Trophoblast cell (in vitro differentiated cells and primary cell): ENCODE data around the gene DDX17. TPM values are rescaled to one million over a fixed set of nuclear protein-coding genes. Genes with fewer than 3 reads are reported as not detected.

ENCODE experiments used
- DNase-seq, 2 donors: peaks; one replicate each; pipeline ENCODE4 v3.0.0-alpha.2; 2016
- H2AFZ ChIP-seq: 2 replicates; pipeline ENCODE4 v1.6.1; 2013; ENCODE audit warnings: low read length, moderate library complexity, mild to moderate bottlenecking; ENCODE audit not compliant: insufficient read depth, poor library complexity
- H2AK5ac ChIP-seq: 2 replicates; pipeline ENCODE4 v1.6.1; 2013; ENCODE audit warnings: mild to moderate bottlenecking, low read length
- H2BK120ac ChIP-seq: 2 replicates; pipeline ENCODE4 v1.6.1; 2013; ENCODE audit warnings: low read length, mild to moderate bottlenecking, moderate library complexity; ENCODE audit not compliant: insufficient read depth, poor library complexity
- H2BK12ac ChIP-seq: 2 replicates; pipeline ENCODE4 v1.6.1; 2013; ENCODE audit warnings: mild to moderate bottlenecking, low read length, moderate library complexity
- H2BK5ac ChIP-seq: 2 replicates; pipeline ENCODE4 v1.6.1; 2013; ENCODE audit warnings: low read length, low read depth, moderate library complexity, mild to moderate bottlenecking; ENCODE audit not compliant: poor library complexity
- H3K14ac ChIP-seq: 2 replicates; pipeline ENCODE4 v1.6.1; 2013; ENCODE audit warnings: mild to moderate bottlenecking, low read length
- H3K18ac ChIP-seq: 2 replicates; pipeline ENCODE4 v1.6.1; 2013; ENCODE audit warnings: mild to moderate bottlenecking, low read length
- H3K23ac ChIP-seq: 2 replicates; pipeline ENCODE4 v1.6.1; 2013; ENCODE audit warnings: low read length
- H3K27ac ChIP-seq: 2 replicates; pipeline ENCODE4 v1.5.1; 2013; ENCODE audit warnings: low read depth, mild to moderate bottlenecking, inconsistent platforms, low read length, moderate library complexity
- H3K27me3 ChIP-seq: 2 replicates; pipeline ENCODE4 v1.6.1; 2013; ENCODE audit warnings: inconsistent platforms, mild to moderate bottlenecking, low read length, moderate library complexity; ENCODE audit not compliant: insufficient read depth
- H3K36me3 ChIP-seq, 2 experiments: 1 replicate in 1 of 2; 2 replicates in 1 of 2; pipeline ENCODE4 v1.6.1; 2013; ENCODE audit warnings: low read length in 2 of 2, mild to moderate bottlenecking in 2 of 2, moderate library complexity in 1 of 2; ENCODE audit not compliant: insufficient read depth in 2 of 2, control insufficient read depth in 1 of 2
- H3K4ac ChIP-seq: 2 replicates; pipeline ENCODE4 v1.6.1; 2013; ENCODE audit warnings: low read depth, mild to moderate bottlenecking, low read length, moderate library complexity
- H3K4me1 ChIP-seq, 2 experiments: 1 replicate in 1 of 2; 2 replicates in 1 of 2; pipeline ENCODE4 v1.6.1; 2013; ENCODE audit warnings: low read length in 2 of 2, mild to moderate bottlenecking in 2 of 2, moderate library complexity in 1 of 2; ENCODE audit not compliant: insufficient read depth in 2 of 2, control insufficient read depth in 1 of 2
- H3K4me2 ChIP-seq: 2 replicates; pipeline ENCODE4 v1.6.1; 2013; ENCODE audit warnings: inconsistent platforms, mild to moderate bottlenecking, low read length, moderate library complexity
- H3K4me3 ChIP-seq: 2 replicates; pipeline ENCODE4 v1.5.1; 2013; ENCODE audit warnings: mild to moderate bottlenecking, low read depth, low read length, inconsistent platforms
- H3K79me1 ChIP-seq: one replicate; pipeline ENCODE4 v1.6.1; 2013; ENCODE audit warnings: low read length
- H3K79me2 ChIP-seq: 2 replicates; pipeline ENCODE4 v1.6.1; 2013; ENCODE audit warnings: low read length, mild to moderate bottlenecking; ENCODE audit not compliant: control insufficient read depth, insufficient read depth, poor library complexity
- H3K9ac ChIP-seq: 2 replicates; pipeline ENCODE4 v1.6.1; 2013; ENCODE audit warnings: mild to moderate bottlenecking, low read length
- H3K9me3 ChIP-seq: 2 replicates; pipeline ENCODE4 v1.6.1; 2013; ENCODE audit warnings: low read depth, mild to moderate bottlenecking, control low read depth, inconsistent platforms, low read length; ENCODE audit not compliant: insufficient read depth
- H4K12ac ChIP-seq: 2 replicates; pipeline ENCODE4 v1.6.1; 2013; ENCODE audit warnings: low read depth, mild to moderate bottlenecking, low read length, moderate library complexity
- H4K8ac ChIP-seq: 2 replicates; pipeline ENCODE4 v1.6.1; 2013; ENCODE audit warnings: low read depth, mild to moderate bottlenecking, low read length, moderate library complexity
- H4K91ac ChIP-seq: one replicate; pipeline ENCODE4 v1.6.1; 2013; ENCODE audit warnings: low read depth, mild to moderate bottlenecking, low read length, moderate library complexity
- WGBS: extraction: QIAGEN DNeasy Blood & Tissue Kit; methylation state at CpG from one replicate; pipeline ENCODE4 v1.1.7; 2013; ENCODE audit warnings: missing lambda C conversion rate; ENCODE audit not compliant: insufficient read length, insufficient coverage; ENCODE audit errors: extremely low coverage; 5-methylcytosine and 5-hydroxymethylcytosine counted together
- polyA plus RNA-seq: library from polyadenylated mRNA; stranded (reverse); fragments of 200-250 nt; gene quantifications from 2 replicates; pipeline ENCODE4 v1.2.3, GENCODE V29; 2013

Gene DDX17
- polyA plus RNA-seq, result 186 and 190 TPM in 2 replicates

DNA sequence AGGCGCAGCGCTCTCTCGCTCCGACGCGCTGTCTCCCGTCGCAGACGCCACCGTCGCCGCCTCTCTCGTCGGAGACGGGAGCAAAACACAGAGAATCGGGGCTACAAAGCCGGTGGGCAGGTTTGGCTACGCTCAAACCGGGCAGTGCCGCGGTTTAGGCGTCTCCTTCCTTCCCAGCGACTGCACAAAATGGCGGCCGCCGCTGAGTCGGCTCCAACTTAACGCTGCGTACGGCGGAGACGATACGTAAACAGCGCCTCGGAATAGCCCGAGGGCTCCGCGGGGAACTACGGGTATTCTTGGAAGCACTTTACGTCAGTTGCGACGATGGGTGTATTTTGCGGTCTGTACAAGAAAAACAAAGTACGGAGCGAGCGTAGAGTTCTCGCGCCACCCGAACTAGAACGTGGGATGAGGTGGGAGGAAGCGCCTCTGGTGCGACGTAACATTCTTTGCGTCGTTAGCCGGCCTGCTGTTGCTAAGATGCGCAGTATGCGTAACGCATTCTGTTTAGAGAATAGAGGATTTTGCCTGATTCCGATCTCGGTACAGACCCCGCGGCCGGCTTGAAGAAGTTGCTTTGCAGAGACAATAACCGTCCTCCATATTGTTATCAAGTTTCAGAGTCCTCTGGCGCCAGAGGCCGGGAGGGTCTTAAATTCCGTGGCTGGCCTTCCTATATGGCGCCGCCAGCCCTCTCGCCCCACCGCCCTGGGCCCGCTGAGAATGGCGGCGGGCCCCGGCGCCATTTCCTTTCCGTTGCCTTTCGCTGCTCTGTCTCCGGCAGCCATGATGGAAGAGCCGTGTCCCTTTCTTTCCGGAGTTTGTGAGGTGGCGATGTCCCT lies at the start of gene DDX17:
DDX17 (minus strand) TSS at position 194 of the 845 bp plus-strand sequence.
- peak within 1 kb of the TSS; percentile 96 for H3K23ac ChIP-seq

DNA sequence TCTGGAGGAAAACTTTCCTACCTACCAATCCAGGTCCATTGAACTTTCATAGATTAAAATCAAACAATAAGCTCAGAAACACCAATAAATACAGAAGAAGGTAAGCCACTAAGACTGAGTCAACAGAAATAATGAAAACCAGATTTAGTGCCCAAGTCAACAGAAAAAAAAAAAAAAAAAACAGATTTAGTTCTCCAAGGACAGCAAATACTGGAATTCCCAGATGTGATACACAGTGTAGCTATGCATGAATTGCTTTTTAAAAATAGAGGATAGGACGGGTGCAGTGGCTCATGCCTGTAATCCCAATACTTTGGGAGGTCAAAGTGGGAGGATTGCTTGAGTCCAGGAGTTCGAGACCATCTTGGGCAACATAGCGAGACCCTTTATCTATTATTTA lies 48.2 kb upstream of the DDX17 start:
- H3K14ac ChIP-seq, result no peak overlapping the region
- no peak overlapping the region for H4K8ac ChIP-seq
- no peaks in the 10 kb centered on the region for H3K79me1 ChIP-seq
- no peak overlapping the region for H2AK5ac ChIP-seq
- no peak overlapping the region for H4K91ac ChIP-seq
- H3K27me3 ChIP-seq, result no peaks in the 10 kb centered on the region
- no peaks in the 10 kb centered on the region for H3K79me2 ChIP-seq
- H3K23ac ChIP-seq, result no peak overlapping the region
- H2BK120ac ChIP-seq, result no peak overlapping the region
- no peak overlapping the region for H2BK5ac ChIP-seq
- no peak overlapping the region for H2AFZ ChIP-seq
- H3K4ac ChIP-seq, result no peak overlapping the region
- H3K4me3 ChIP-seq, result no peak overlapping the region
- no peak overlapping the region for H2BK12ac ChIP-seq
- no peaks in the 10 kb centered on the region for H3K36me3 ChIP-seq
- WGBS, result no CpG with 5 or more reads among the region's 3 CpGs
- H3K4me1 ChIP-seq, result no peaks in the 10 kb centered on the region
- H3K9ac ChIP-seq, result no peak overlapping the region
- H3K9me3 ChIP-seq, result no peaks in the 10 kb centered on the region
- no peak overlapping the region for H3K27ac ChIP-seq
- H3K18ac ChIP-seq, result no peak overlapping the region
- peak in 1 of 2 donors; percentile 53 for DNase-seq
- no peak overlapping the region for H3K4me2 ChIP-seq
- no peak overlapping the region for H4K12ac ChIP-seq

More for the DNA sequence above, at the start of gene DDX17:
- Histone ChIP-seq H2AK5ac (peak within 1 kb of the TSS; percentile 90), H4K12ac (peak within 1 kb of the TSS; percentile 96), H4K91ac (peak within 1 kb of the TSS; percentile 99), H2BK120ac (peak within 1 kb of the TSS; percentile 82), H3K4me2 (peak within 1 kb of the TSS; percentile 69), H2AFZ (peak within 1 kb of the TSS; percentile 89), H3K4me3 (peak within 1 kb of the TSS; percentile 100), H3K9me3 (no peaks in the 10 kb centered on the region), H3K18ac (peak within 1 kb of the TSS; percentile 98), H4K8ac (peak within 1 kb of the TSS; percentile 99), H3K14ac (peak within 1 kb of the TSS; percentile 99), H3K79me2 (peaks cover 26% of the 10 kb centered on the region), H3K4me1 (peaks cover 0 to 7% of the 10 kb centered on the region in 2 experiments), H2BK5ac (peak within 1 kb of the TSS; percentile 97), H3K27ac (peak within 1 kb of the TSS; percentile 100), H3K36me3 (peaks cover 2 to 7% of the 10 kb centered on the region in 2 experiments), H3K79me1 (peaks cover 14% of the 10 kb centered on the region), H3K27me3 (no peaks in the 10 kb centered on the region), H2BK12ac (peak within 1 kb of the TSS; percentile 47), H3K9ac (peak within 1 kb of the TSS; percentile 100), H3K4ac (peak within 1 kb of the TSS; percentile 87)
- WGBS, result no CpG with 5 or more reads among the region's 83 CpGs
- DNase-seq, result peak; percentile 96 to 99

DNA sequence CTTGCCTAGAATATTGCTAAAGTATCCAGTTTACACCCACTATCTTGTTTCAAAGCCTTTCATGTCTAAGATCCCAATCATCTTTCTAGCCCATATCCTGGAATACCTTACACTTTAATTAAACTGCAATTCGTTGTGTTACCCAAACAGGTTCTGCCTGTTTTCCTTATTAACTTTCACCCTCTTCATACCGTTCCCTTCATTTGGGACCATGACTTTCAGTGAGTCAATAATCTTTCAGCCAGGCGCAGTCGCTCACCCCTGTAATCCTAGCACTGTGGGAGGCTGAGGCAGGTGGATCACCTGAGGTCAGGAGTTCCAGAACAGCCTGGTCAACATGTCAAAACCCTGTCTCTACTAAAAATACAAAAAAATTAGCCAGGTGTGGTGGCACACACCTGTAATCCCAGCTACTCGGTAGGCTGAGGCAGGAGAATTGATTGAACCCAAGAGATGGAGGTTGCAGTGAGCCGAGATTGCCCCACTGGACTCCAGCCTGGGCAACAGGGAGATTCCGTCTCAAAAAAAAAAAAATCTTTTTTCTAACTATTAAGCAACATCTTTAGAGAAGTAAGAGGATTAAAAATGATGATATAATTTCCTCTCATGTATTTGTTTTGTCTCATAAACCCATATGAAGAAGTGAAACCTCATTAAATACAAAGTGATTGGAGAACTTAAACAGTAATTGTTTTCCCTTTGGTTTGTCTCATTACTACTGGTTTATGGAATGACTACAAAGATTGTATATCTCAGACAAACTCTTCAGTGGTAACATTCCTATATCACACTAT lies 43.2 kb upstream of the DDX17 start:
- no peak overlapping the region for H2AFZ ChIP-seq
- no peaks in the 10 kb centered on the region for H3K4me1 ChIP-seq
- no peak overlapping the region for H3K9ac ChIP-seq
- H3K79me2 ChIP-seq, result no peaks in the 10 kb centered on the region
- H2BK120ac ChIP-seq, result no peak overlapping the region
- peak; percentile 62 to 97 for DNase-seq
- no peaks in the 10 kb centered on the region for H3K36me3 ChIP-seq
- no peaks in the 10 kb centered on the region for H3K9me3 ChIP-seq
- no peak overlapping the region for H2BK5ac ChIP-seq
- no peak overlapping the region for H4K8ac ChIP-seq
- H3K79me1 ChIP-seq, result no peaks in the 10 kb centered on the region
- H2AK5ac ChIP-seq, result no peak overlapping the region
- no peak overlapping the region for H3K18ac ChIP-seq
- no peak overlapping the region for H3K4me2 ChIP-seq
- WGBS, result no CpG with 5 or more reads among the region's 7 CpGs
- H3K23ac ChIP-seq, result no peak overlapping the region
- H3K14ac ChIP-seq, result no peak overlapping the region
- H3K4ac ChIP-seq, result no peak overlapping the region
- no peaks in the 10 kb centered on the region for H3K27me3 ChIP-seq
- H3K27ac ChIP-seq, result no peak overlapping the region
- H4K12ac ChIP-seq, result no peak overlapping the region
- H4K91ac ChIP-seq, result no peak overlapping the region
- no peak overlapping the region for H3K4me3 ChIP-seq
- no peak overlapping the region for H2BK12ac ChIP-seq

DNA sequence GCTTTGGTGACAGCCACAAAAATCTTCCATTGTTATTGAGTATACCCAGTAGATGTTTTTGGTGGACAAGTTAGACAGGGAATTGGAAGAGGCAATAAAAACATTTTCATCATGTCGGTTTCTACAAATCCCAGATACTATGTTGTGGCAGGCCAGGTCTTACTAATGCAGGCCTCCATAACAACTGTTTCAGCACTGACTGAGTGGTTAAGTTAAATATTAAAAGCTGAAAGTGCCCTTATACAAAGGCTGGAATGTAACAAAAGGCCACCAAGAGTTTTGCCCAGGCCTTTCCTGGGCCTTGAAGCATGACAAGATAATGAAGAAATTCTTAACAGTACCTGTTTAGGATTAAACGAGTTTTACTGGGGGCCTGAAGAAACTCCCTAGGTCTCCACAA lies 34.6 kb upstream of the DDX17 start:
- no peak overlapping the region for H2BK5ac ChIP-seq
- no peak overlapping the region for H2AK5ac ChIP-seq
- no peak overlapping the region for H2BK12ac ChIP-seq
- no peak overlapping the region for H3K4ac ChIP-seq
- H3K27ac ChIP-seq, result no peak overlapping the region
- H3K27me3 ChIP-seq, result no peaks in the 10 kb centered on the region
- no peak overlapping the region for H4K8ac ChIP-seq
- H3K18ac ChIP-seq, result no peak overlapping the region
- no peak overlapping the region for H4K91ac ChIP-seq
- H3K4me1 ChIP-seq, result no peaks in the 10 kb centered on the region
- no peaks in the 10 kb centered on the region for H3K79me2 ChIP-seq
- no peak overlapping the region for H3K14ac ChIP-seq
- WGBS, result no CpG with 5 or more reads among the region's 2 CpGs
- no peak overlapping the region for H3K4me3 ChIP-seq
- no peak overlapping the region for H2AFZ ChIP-seq
- H3K79me1 ChIP-seq, result no peaks in the 10 kb centered on the region
- H3K4me2 ChIP-seq, result no peak overlapping the region
- no peak overlapping the region for H2BK120ac ChIP-seq
- no peak overlapping the region for H4K12ac ChIP-seq
- no peak for DNase-seq
- H3K9me3 ChIP-seq, result peaks cover 2% of the 10 kb centered on the region
- no peak overlapping the region for H3K23ac ChIP-seq
- no peaks in the 10 kb centered on the region for H3K36me3 ChIP-seq
- H3K9ac ChIP-seq, result no peak overlapping the region
